HFFc6 (cell line): ENCODE results near the gene RAD52. TPM values are rescaled to one million over a fixed set of nuclear protein-coding genes. Genes with fewer than 3 reads are reported as not detected.
A peak's percentile ranks its signal among the peaks of the same experiment; 100 is the strongest.

Experiments used
- DNase-seq: peaks from one replicate; pipeline ENCODE4 v3.0.0-alpha.2; 2018
- H3K27ac Mint-ChIP-seq: 2 replicates; pipeline ENCODE4 v1.8.0; 2020; ENCODE audit warnings: mild to moderate bottlenecking, mixed read lengths
- H3K27me3 Mint-ChIP-seq: 2 replicates; pipeline ENCODE4 v1.8.0; 2021; ENCODE audit warnings: mild to moderate bottlenecking, moderate library complexity, mixed read lengths; ENCODE audit not compliant: insufficient read depth
- H3K36me3 Mint-ChIP-seq: 2 replicates; pipeline ENCODE4 v1.8.0; 2021; ENCODE audit warnings: low read depth, mixed read lengths
- H3K4me1 Mint-ChIP-seq: 2 replicates; pipeline ENCODE4 v1.8.0; 2020; ENCODE audit warnings: low read depth, mixed read lengths
- H3K4me3 Mint-ChIP-seq: 2 replicates; pipeline ENCODE4 v1.8.0; 2020; ENCODE audit warnings: mild to moderate bottlenecking, moderate library complexity, mixed read lengths
- H3K9me3 Mint-ChIP-seq: 2 replicates; pipeline ENCODE4 v1.8.0; 2020; ENCODE audit warnings: mild to moderate bottlenecking, mixed read lengths
- CTCF ChIP-seq: fragments of 200-600 bp; sonication (generic); IDR thresholded peaks from 2 replicates; pipeline ENCODE4 v1.5.0; 2021; ENCODE audit warnings: antibody characterized with exemption, mild to moderate bottlenecking
- total RNA-seq, 6 experiments: library from RNA; stranded (reverse); fragmentation: NEBNext Ultra II Directional; extraction: Animal tissue kit (Norgen Biotek cat#: 25700); gene quantifications; 2 replicates in 1 of 6; 3 replicates in 5 of 6; pipeline ENCODE4 v1.2.3, GENCODE V29; 2021

The RAD52 gene
- total RNA-seq, 6 experiments from 2014 or later = 8.6 to 10.9 (median 9.2) TPM

DNA sequence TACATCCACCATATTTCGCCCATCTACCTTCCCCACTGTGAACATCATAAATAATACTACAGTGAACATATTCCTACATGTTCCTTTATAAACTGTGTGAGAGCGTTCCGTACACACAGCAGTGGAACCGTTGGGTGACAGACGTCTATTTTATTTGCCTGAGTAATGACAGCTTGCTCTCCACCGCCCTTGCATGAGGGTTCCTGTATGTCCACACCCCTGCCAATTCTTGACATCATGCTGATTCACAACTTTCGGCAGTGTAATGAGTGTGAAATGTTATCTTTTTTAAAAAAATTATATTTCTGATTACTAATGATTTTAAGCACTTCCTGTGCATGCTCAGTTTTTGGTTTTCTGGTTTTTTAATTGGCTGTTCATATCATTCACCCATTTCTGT, 4.3 kb upstream of the RAD52 start:
- Mint-ChIP-seq H3K27me3 (peaks cover 5% of the 10 kb centered on the region; the same call in 1 of the 2 replicates), H3K4me1 (peaks cover 26% of the 10 kb centered on the region), H3K4me3 (peak overlapping the region; percentile 20), H3K9me3 (peaks cover 3% of the 10 kb centered on the region; the same call in 1 of the 2 replicates), H3K27ac (peak overlapping the region; percentile 74), H3K36me3 (peaks cover 6% of the 10 kb centered on the region)
- TF ChIP-seq CTCF = no peak
- peak; percentile 50 for DNase-seq

- Mint-ChIP-seq H3K4me1 (peaks cover 44% of the 10 kb centered on the region), H3K27me3 (peaks cover 6% of the 10 kb centered on the region; the same call in 1 of the 2 replicates), H3K36me3 (peaks cover 20% of the 10 kb centered on the region), H3K4me3 (no peak overlapping the region), H3K9me3 (peaks cover 4% of the 10 kb centered on the region; the same call in 1 of the 2 replicates), H3K27ac (no peak overlapping the region)
- TF ChIP-seq CTCF = no peak
- no peak for DNase-seq
Measured at GRCh38 chr12:951176-951575, 1.7 kb upstream of the RAD52 start.

DNA sequence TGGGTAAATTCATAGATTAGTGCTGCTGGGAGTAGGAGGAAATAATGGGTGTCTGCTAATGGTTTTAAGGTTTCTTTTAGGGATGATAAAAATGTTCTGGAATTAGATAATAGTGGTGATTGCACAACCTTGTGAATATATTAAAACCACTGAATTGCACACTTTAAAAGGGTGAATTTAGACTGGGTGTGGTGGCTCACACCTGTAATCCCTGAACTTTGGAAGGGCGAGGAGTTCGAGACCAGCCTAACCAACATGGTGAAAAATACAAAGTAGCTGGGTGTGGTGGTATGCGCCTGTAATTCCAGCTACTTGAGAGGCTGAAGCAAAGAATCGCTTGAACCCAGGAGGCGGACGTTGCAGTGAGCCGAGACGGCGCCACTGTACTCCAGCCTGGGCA, 1.3 kb downstream of the RAD52 start:
- Mint-ChIP-seq H3K36me3 (peaks cover 20% of the 10 kb centered on the region), H3K27me3 (peaks cover 6% of the 10 kb centered on the region; the same call in 1 of the 2 replicates), H3K9me3 (peaks cover 4% of the 10 kb centered on the region; the same call in 1 of the 2 replicates), H3K4me1 (peaks cover 31% of the 10 kb centered on the region), H3K4me3 (peak overlapping the region; percentile 100), H3K27ac (peak overlapping the region; percentile 31)
- no peak for DNase-seq
- no peak for TF ChIP-seq CTCF

DNA sequence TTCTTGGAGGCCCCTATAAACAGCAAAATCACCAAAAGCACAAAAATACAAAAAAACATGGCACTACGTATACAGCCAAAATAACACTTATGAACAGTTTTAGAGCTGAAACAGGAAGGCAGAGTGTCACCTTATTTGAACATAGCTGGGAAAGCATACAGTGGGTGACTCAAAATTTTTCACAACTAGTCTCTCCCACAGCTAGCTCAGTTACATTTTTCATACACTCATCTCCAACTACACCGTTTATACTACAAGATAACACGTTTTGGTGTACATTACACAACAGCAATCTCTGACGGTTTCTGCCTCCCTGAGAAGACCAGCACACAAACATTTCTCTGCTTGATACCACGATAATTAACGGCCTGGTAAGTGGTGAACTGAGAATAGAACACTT, 2.9 kb downstream of the RAD52 start:
- Mint-ChIP-seq H3K27ac (peak overlapping the region; percentile 78), H3K9me3 (peaks cover 4% of the 10 kb centered on the region; the same call in 1 of the 2 replicates), H3K4me3 (peak overlapping the region; percentile 52), H3K4me1 (peaks cover 28% of the 10 kb centered on the region), H3K27me3 (peaks cover 6% of the 10 kb centered on the region; the same call in 1 of the 2 replicates), H3K36me3 (peaks cover 20% of the 10 kb centered on the region)
- TF ChIP-seq CTCF = no peak
- no peak for DNase-seq

GRCh38 chr12:946212-946611, 3.3 kb downstream of the RAD52 start:
- H3K27me3 Mint-ChIP-seq = peaks cover 6% of the 10 kb centered on the region; the same call in 1 of the 2 replicates
- TF ChIP-seq CTCF = no peak
- H3K27ac Mint-ChIP-seq = peak overlapping the region; percentile 78
- H3K4me1 Mint-ChIP-seq = peaks cover 28% of the 10 kb centered on the region
- peak overlapping the region; percentile 52; the same call in 1 of the 2 replicates for H3K4me3 Mint-ChIP-seq
- no peak for DNase-seq
- peaks cover 20% of the 10 kb centered on the region for H3K36me3 Mint-ChIP-seq
- H3K9me3 Mint-ChIP-seq = peaks cover 4% of the 10 kb centered on the region; the same call in 1 of the 2 replicates
